GM11168 (cell line): ENCODE measurements around the gene PEAK1.

Source experiments
- in situ Hi-C: fragments of 300-500 bp; cut with MboI; formaldehyde crosslinking; loops from one replicate; pipeline ENCODE4 v1.12.0; 2022; ENCODE audit warnings: low sequenced_read_pairs; ENCODE audit not compliant: unreplicated experiment

Gene PEAK1

DNA sequence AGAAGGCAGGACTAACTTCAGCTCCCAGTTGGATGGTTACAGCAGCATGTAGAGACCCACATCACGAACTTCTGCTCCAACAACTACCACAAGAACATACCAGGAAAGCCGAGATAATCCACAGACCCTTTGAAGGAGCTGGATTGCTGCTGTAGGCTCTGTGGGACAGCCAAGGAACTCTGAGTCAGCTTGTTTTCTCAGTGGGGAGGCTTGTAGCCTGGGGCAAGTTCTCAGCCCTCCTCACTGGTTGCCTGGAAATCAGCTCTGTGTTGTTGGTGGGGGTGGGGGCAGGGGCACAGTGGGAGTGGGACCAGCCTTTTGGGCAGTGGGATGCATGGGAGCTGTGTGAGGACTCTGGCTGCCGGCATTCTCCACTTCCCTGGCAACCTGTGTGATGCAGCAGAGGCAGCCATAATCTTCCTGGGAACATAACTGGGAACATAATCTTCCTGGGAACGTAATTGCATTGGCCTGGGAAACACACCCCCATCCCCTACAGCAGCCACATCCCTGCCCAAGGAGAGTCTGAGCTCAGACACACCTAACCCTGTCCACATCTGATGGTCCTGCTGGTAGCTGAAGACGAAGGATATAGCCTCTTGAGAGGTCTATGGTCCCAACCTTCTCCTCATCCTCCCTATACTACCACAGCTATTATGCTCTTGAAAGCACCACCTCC lies 153.1 kb downstream of the PEAK1 start:
- in situ Hi-C loops, result no loop called here

DNA sequence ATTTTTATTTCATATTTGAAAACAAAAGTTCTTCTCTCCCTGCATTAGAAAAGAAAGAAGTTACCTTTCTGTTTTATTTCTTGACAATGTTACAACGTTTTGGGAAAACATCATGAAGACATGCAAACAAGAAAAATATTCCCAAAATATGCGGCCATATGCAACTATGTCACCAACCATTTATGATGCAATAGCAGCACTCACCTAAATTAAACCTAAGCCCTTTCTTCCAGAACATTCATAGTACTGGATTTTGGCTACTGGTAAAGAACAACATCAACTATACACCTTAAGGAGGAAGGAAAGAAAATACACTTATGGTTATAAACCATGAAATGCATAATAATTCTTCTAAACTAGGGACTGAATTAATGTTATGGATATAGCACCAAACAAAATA lies 164.5 kb downstream of the PEAK1 start:
- in situ Hi-C loops, result no loop called here

DNA sequence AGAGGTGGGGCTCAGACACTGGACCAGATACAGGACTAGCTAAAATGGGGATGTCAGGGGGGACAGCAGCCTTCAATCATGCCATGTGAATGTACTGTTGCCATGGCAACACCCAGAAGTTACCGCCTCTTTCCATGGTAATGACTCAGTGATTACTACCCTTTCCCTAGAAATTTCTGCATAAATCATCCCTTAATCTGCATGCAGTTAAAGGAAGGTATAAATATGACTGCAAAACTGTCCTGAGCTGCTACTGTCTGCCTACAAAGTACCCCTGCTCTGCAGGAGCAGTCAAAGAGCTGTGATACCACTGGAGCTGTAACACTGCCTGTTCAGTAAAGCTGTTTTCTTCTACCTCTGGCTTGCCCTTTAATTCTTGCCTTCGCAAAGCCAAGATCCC lies 168.2 kb downstream of the PEAK1 start:
- in situ Hi-C loops, result no loop called here

DNA sequence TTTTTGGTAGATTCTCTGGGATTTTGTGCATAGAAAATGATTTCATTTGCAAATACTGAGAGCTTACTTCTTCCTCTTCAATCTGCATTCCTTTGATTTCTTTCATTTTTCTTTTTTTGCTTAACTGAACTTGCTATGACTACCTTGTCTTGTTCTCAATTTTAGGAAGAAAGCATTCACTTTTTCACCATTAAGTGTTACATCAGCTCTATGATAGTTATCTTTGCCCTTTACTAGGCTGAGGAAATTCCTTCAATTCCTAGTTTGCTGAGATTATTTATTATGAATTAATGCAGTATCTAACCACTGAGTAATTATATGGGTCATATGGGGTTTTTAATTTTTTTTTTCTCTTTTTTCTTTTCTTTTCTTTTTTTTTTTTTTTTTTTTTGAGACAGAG lies 172.8 kb downstream of the PEAK1 start:
- in situ Hi-C loops, result no loop called here

DNA sequence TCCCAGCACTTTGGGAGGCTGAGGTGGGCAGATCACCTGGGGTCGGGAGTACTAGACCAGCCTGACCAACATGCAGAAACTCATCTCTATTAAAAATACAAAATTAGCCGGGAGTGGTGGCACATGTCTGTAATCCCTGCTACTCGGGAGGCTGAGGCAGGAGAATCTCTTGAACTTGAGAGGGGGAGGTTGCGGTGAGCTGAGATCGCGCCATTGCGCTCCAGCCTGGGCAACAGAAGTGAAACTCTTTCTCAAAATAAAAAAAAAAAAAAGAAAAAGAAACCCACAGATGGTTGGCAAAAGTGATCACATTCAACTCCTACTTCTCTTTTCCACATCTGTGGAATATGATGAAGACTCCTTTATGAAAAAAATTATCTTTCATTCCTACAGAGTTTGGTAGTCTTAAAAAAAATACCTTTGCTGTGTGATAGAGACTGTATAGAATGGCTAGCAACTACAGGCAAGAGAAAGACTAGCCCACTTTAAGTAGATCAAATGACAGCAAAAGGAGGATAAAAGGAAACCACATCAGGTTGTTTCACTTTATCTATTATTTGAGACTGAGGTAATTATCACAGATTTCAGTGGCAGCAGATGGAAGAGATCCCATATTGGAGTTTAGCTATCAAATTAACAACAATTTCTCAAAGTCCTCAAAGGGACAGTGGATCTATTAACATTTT lies 176.0 kb downstream of the PEAK1 start:
- in situ Hi-C loops, result no loop called here

DNA sequence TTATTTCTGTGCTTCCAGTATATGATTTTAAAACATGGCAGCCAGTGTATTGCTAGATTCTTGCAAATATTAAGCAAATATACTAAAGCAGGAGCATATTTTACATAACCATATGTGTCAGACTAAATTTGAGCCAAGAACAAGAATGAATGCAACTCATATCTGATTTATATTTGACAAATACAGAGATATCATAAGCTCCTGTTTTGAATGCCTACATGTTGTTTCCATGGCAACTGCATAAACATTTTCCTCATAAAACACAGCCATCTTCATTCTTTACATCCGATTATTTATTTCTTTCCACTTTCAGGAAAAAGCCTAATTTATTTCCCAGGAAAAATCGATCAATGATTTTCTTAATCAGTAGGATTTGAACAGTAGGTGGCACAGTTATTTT lies 176.8 kb downstream of the PEAK1 start:
- in situ Hi-C loops, result no loop called here

DNA sequence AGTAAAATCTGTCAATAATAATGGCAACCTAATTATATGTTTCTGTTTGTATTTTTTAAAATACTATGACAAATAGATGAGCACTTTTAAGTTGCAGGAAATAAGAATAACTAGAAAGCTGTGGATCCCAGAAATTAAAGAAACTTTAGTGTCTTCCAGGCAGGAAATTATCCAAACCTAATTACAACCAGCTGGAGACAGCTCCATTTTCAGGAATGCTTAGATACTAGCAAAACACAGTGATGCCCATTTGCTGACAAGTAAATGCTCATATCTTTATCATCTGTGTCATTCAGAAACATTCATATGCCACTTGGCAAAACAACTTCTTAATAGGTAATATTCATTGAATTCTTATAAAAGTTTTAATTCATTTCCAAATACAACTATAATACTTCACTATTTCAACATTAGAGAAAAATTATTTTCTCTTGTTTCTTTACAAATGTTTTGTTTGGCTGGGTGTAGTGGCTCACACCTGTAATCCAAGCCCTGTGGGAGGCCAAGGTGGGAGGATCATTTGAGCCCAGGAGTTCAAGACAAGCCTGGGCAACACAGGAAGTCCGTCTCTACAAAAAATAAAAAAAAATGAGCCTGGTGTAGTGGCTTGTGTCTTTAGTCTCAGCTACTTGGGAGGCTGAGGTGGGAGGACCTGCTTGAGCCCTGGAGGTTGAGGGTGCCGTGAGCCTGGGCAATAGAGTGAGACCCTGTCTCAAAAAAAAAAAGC lies 179.9 kb downstream of the PEAK1 start:
- in situ Hi-C loops, result no loop called here

DNA sequence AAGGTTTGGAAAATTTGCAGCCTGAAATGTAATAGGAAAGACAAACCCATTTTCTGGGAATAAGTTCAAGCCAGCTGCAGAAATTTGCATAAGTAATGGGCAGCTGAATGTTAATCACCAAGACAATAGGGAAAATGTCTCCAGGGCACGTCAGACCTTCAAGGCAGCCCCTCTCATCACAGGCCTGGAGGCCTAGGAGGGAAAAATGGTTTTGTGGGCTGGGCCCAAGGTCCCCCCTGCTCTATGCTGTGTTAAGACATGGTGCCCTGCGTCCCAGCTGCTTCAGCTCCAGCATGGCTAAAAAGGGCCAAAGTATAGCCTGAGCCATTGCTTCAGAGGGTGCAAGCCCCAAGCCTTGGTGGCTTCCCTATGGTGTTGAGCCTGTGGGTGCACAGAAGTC lies 184.3 kb downstream of the PEAK1 start:
- in situ Hi-C loops, result no loop called here

DNA sequence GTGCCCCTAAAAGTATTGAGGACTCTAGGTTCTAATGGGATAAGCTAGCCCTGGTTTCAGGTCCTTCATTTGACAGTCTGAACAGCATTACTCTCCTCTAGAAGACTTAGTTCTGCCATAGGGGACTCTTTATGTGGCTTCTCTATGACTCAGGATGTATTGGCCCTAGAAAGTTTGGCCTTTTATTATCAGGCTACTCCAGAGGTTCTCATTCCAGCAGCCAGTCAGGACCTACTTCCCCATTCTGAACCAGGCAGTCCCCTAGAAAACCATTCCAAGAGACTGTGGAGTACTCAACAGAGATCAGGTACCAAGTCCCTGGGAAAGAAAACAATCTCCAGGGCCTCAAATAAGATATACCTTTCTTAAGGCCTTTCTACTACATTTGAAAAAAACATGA lies 191.1 kb downstream of the PEAK1 start:
- in situ Hi-C loops, result no loop called here

DNA sequence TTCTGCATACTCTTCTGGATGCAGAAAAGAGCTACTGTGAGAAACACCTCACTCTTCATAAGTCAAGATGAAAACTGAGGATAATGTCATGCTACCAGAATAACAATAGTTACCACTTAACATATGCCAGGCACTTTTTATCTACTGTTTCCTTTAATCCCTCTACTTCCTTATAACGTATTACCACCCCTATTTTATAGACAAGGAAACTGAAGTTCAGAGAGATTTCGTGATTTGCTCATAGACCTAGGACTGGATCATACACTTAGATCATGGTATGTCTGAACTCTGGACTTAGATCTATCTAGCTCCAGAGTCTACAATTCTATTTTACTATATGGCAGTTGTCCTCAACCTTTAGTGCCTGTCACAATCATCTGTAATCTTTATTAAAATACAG lies 193.3 kb downstream of the PEAK1 start:
- in situ Hi-C loops, result no loop called here

DNA sequence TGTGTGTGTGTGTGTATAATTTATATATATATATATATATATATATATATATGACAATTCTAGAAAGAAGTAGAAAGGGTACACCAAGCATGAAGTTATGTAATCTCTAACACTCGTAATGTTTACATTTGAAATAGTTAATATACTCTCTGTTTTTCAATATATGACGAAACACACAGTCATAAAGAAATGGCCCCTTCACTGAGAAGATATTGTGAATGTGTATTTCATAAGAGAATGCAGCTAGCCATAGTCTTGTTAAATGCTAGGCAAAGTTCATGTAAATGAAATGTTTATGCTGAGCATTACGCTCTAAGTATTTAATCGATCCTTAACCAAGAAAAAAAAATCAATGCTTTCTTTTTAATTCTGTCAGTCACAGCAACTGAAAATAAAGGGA lies 194.3 kb downstream of the PEAK1 start:
- in situ Hi-C loops, result no loop called here

DNA sequence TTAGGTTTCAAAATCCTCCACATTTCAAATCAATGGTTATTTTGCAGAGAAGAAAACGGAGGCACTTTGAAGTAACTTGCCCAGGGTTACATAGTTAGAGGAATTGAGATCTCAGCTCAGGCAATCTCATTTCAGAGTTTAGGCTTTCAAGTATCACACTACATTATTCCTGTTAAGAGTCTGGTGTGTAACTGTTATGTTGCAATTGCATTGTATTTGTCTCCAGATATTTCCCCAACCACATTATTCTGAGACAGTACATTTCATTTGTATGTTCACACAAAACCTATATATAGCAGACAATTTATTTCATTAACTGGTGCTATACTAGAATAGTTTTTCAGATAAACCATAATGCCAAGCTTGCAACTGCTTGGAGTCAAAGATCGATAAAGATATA lies 194.8 kb downstream of the PEAK1 start:
- in situ Hi-C loops, result no loop called here

DNA sequence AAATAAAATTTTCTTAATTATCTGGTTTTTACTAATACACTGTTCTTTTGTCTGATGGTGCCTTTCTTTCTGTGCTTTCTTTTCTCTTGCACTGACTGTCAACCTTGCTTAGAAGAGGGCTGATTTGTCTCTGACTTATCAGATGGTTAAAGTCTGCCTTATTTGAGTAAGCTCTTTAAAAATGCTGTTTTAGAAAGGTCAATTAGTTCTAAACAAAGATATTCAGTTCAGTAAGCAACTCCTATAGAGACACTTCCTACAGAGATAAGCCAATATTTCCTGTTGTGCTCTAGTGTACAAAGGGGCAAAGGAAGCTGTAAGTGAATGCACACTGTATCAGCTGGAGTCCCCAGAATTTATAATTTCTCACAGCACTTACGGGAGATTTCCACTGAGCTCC lies 195.6 kb downstream of the PEAK1 start:
- in situ Hi-C loops, result no loop called here

DNA sequence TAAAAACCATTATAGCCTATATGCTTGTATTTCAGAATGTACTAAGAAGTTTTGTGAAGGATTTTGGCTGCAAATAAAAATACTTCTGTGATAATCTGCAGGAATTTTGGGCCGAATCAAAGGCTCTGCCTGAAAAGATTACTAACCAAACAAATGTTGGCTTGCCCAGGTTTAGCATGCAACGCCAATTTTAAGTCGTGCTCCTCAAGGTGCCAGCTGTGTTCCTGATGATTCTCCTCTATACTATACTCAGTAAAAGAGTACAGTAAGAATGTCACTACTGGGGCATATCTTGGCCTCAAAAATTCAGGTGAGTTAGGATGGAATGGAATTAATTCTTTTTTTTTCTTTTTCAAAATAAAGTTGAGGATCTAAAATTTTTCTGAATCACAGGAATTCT lies 198.2 kb downstream of the PEAK1 start:
- in situ Hi-C loops, result no loop called here

DNA sequence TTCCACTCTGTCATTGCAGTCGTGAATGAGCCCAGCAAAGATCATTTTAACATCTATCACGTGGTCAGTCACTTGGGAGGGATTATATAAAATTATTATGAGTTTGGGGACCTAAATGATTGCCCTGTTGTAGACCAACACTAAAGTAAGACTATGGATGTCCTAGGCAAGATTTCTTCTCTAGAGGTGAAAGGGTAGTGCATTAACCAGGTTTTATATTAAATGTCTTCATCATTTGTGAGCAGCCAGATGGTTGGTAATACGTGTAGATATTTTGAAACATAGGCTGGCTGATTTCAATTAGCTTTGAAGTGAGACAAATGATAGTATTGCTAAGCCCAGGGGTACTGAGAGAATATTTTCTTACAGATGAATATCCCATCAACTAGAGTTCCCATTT lies 198.7 kb downstream of the PEAK1 start:
- in situ Hi-C loops, result no loop called here

DNA sequence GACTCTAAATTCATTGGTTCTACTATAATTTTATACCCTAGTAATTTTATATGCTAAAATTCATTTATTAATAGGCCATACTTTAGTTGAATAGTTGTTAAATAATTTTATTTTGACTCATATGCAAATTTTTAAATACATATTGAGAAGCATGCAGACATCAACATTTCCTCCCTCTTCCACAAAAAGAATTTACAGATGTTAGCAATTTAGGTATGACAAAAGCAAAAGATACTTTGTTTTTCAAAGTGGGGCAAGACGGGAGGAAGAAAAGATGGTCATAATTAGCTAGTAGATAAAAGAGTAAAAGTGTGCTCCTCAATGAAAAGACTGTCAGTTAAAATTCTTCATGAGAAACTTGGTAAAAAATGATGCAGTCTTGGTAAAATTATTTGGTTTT lies 200.1 kb downstream of the PEAK1 start:
- in situ Hi-C loops, result no loop called here

DNA sequence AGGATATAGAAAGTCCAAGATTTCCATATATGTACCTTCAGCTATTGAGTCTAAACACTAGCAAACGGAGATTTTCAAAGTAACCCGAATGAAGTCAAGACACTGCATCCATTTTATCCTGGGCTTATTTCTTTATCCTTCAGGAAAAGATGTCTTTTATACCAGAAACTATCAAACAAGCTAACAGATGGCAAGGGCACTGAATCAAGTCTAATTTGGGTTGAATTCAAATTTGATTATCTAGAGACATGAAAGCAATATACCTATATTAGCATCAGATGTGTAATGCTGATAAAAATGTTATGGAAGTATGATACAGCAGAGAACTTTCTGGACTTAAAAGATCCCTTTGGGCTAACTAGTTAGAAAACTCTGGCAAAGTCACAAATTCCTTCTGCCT lies 210.7 kb downstream of the PEAK1 start:
- in situ Hi-C loops, result no loop called here

DNA sequence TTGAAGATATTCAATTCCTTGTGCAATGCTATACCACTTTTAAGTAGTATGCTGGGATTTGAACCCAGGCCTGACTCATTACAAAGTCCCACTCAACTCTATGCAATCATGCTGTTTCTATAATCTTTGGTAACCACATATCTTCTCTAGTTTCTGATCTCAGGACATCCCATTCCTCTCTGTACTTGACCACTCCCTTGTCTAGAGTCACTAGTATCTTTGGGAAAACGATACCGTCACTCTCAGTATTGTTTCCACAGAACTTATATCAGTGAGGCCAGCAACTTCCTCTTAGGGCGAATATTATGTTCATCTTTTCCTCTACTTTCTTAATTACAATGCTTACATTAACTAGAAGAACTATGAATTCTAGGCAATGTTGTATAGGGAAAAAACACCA lies 211.7 kb downstream of the PEAK1 start:
- in situ Hi-C loops, result no loop called here

DNA sequence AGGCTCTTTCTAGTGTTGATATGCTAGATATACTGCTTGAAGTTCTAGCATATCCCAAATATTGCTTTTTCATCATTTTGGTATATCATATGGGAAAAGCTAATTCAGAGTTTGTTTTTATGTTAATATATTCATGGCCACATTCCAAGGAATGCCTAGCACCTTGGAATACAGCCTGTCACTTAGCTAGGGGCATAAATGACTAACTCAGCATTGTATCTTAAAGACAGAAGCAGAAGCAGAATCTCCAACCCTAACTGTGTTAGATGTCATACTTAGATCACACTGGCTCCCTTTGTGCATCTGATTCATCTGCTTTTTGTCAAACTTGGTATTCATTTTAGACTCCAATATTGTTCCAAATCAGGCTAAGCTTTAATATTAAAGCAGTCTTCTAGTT lies 218.2 kb downstream of the PEAK1 start:
- in situ Hi-C loops, result no loop called here

DNA sequence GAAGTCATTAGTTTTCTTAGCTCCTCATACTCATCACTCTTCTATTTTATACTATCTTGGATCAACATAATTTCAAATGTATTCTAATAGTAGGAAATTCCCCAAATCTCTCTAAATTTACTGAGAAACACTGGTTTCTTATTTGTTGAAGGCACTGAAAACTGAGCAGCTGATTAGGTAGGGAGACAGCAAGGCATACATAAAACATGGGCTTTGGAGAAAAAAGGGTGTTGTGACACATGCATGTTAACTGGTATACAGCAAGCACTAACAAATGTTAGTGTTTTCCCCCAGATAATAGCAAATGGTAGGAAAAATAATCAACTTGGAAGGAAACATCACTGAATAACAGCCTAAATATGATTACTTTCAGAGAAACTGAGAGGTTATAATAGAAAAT lies 223.5 kb downstream of the PEAK1 start:
- in situ Hi-C loops, result no loop called here

DNA sequence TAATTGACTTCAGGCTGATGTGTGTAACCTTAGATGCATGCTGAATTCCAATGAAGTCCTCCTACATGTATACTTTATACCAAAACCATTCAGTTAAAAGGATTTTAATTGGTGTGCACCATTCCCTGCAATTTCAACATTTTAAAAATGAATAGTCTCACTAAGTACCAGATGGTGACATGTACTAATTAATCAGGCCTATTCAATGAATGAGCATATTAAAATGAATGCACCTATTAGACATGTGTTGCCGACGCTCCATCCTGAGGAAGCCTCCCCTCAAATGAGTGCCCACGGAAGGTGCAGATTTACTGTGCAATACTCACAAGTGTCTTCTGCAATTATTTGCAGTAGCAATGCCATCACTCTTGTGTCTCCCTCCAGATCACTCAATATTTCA lies 224.3 kb downstream of the PEAK1 start:
- in situ Hi-C loops, result no loop called here

DNA sequence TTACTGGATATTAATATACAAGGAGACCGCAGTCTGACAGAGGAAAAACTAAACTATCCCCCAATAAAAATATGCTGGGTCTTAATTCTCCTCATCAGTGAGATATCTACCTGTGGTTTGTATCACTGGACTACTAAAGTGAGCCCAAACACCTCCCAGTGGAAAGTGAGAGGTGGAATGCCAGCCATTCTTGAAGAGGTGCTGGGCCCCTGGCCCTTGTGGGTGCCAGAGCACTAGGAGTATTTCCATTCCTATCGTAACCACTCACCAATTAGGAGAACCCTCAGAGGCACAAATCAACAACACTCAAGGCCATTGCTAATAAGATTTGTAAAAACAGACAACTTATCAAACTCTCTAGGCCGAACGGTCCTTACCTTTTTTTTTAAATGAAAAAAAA lies 227.5 kb downstream of the PEAK1 start:
- in situ Hi-C loops, result no loop called here
